ENCODE data around the gene TREM1.

Gene TREM1

GRCh38 chr6:41272591-41273240 is 13.8 kb downstream of the TREM1 start:
- Histone ChIP-seq H3K36me3 (ENCODE audit: insufficient read depth, low read depth, low read length) (no peaks in the 10 kb centered on the region), H3K9ac (ENCODE audit: low read depth, low read length) (no peak overlapping the region), H3K4me1 (ENCODE audit: insufficient read depth, low read length) (no peaks in the 10 kb centered on the region), H3K4me3 (ENCODE audit: low read length) (no peak overlapping the region), H3K27ac (ENCODE audit: low read length) (no peak overlapping the region), H3K9me3 (ENCODE audit: insufficient read depth, low read depth, low read length) (no peaks in the 10 kb centered on the region), H3K27me3 (ENCODE audit: insufficient read depth, low read length) (peaks cover 3% of the 10 kb centered on the region; the same call in 1 of the 2 replicates)

- H3K4me3 ChIP-seq (ENCODE audit: low read length), result no peak overlapping the region
- H3K9ac ChIP-seq (ENCODE audit: low read depth, low read length), result no peak overlapping the region
- H3K4me1 ChIP-seq (ENCODE audit: insufficient read depth, low read length), result no peaks in the 10 kb centered on the region
- H3K36me3 ChIP-seq (ENCODE audit: insufficient read depth, low read depth, low read length), result no peaks in the 10 kb centered on the region
- no peaks in the 10 kb centered on the region for H3K9me3 ChIP-seq (ENCODE audit: insufficient read depth, low read depth, low read length)
- H3K27me3 ChIP-seq (ENCODE audit: insufficient read depth, low read length), result peaks cover 3% of the 10 kb centered on the region; the same call in 1 of the 2 replicates
- H3K27ac ChIP-seq (ENCODE audit: low read length), result no peak overlapping the region
Measured at GRCh38 chr6:41271901-41272395, 14.5 kb downstream of the TREM1 start.

GRCh38 chr6:41269716-41270115 is 16.8 kb downstream of the TREM1 start:
- H3K36me3 ChIP-seq (ENCODE audit: insufficient read depth, low read depth, low read length), result no peaks in the 10 kb centered on the region
- H3K27me3 ChIP-seq (ENCODE audit: insufficient read depth, low read length), result no peaks in the 10 kb centered on the region; the same call in 1 of the 2 replicates
- no peaks in the 10 kb centered on the region for H3K9me3 ChIP-seq (ENCODE audit: insufficient read depth, low read depth, low read length)
- no peak overlapping the region for H3K9ac ChIP-seq (ENCODE audit: low read depth, low read length)
- no peaks in the 10 kb centered on the region for H3K4me1 ChIP-seq (ENCODE audit: insufficient read depth, low read length)
- no peak overlapping the region for H3K4me3 ChIP-seq (ENCODE audit: low read length)
- H3K27ac ChIP-seq (ENCODE audit: low read length), result no peak overlapping the region

- Histone ChIP-seq H3K4me3 (ENCODE audit: low read length) (no peak overlapping the region), H3K36me3 (ENCODE audit: insufficient read depth, low read depth, low read length) (no peaks in the 10 kb centered on the region), H3K9ac (ENCODE audit: low read depth, low read length) (no peak overlapping the region), H3K27ac (ENCODE audit: low read length) (no peak overlapping the region), H3K27me3 (ENCODE audit: insufficient read depth, low read length) (no peaks in the 10 kb centered on the region; the same call in 1 of the 2 replicates), H3K9me3 (ENCODE audit: insufficient read depth, low read depth, low read length) (no peaks in the 10 kb centered on the region), H3K4me1 (ENCODE audit: insufficient read depth, low read length) (no peaks in the 10 kb centered on the region)
Measured at GRCh38 chr6:41269166-41269565, 17.3 kb downstream of the TREM1 start.

GRCh38 chr6:41268478-41268877 is 18.0 kb downstream of the TREM1 start:
- Histone ChIP-seq H3K27ac (ENCODE audit: low read length) (no peak overlapping the region), H3K27me3 (ENCODE audit: insufficient read depth, low read length) (no peaks in the 10 kb centered on the region; the same call in 1 of the 2 replicates), H3K36me3 (ENCODE audit: insufficient read depth, low read depth, low read length) (no peaks in the 10 kb centered on the region), H3K4me3 (ENCODE audit: low read length) (no peak overlapping the region), H3K9me3 (ENCODE audit: insufficient read depth, low read depth, low read length) (peaks cover 4% of the 10 kb centered on the region; the same call in 1 of the 2 replicates), H3K9ac (ENCODE audit: low read depth, low read length) (no peak overlapping the region), H3K4me1 (ENCODE audit: insufficient read depth, low read length) (no peaks in the 10 kb centered on the region)

- Histone ChIP-seq H3K4me1 (ENCODE audit: insufficient read depth, low read length) (no peaks in the 10 kb centered on the region), H3K9ac (ENCODE audit: low read depth, low read length) (no peak overlapping the region), H3K4me3 (ENCODE audit: low read length) (no peak overlapping the region), H3K27ac (ENCODE audit: low read length) (no peak overlapping the region), H3K36me3 (ENCODE audit: insufficient read depth, low read depth, low read length) (no peaks in the 10 kb centered on the region), H3K27me3 (ENCODE audit: insufficient read depth, low read length) (no peaks in the 10 kb centered on the region; the same call in 1 of the 2 replicates), H3K9me3 (ENCODE audit: insufficient read depth, low read depth, low read length) (peaks cover 9% of the 10 kb centered on the region; the same call in 1 of the 2 replicates)
Measured at GRCh38 chr6:41266541-41266940, 19.9 kb downstream of the TREM1 start.

- no peaks in the 10 kb centered on the region for H3K4me1 ChIP-seq (ENCODE audit: insufficient read depth, low read length)
- peaks cover 9% of the 10 kb centered on the region; the same call in 1 of the 2 replicates for H3K9me3 ChIP-seq (ENCODE audit: insufficient read depth, low read depth, low read length)
- H3K27me3 ChIP-seq (ENCODE audit: insufficient read depth, low read length), result no peaks in the 10 kb centered on the region
- no peaks in the 10 kb centered on the region for H3K36me3 ChIP-seq (ENCODE audit: insufficient read depth, low read depth, low read length)
- H3K4me3 ChIP-seq (ENCODE audit: low read length), result no peak overlapping the region
- H3K9ac ChIP-seq (ENCODE audit: low read depth, low read length), result no peak overlapping the region
- no peak overlapping the region for H3K27ac ChIP-seq (ENCODE audit: low read length)
Measured at GRCh38 chr6:41263267-41263666, 23.2 kb downstream of the TREM1 start.

- Histone ChIP-seq H3K27me3 (ENCODE audit: insufficient read depth, low read length) (no peaks in the 10 kb centered on the region), H3K36me3 (ENCODE audit: insufficient read depth, low read depth, low read length) (no peaks in the 10 kb centered on the region), H3K4me3 (ENCODE audit: low read length) (no peak overlapping the region), H3K4me1 (ENCODE audit: insufficient read depth, low read length) (no peaks in the 10 kb centered on the region), H3K9ac (ENCODE audit: low read depth, low read length) (no peak overlapping the region), H3K27ac (ENCODE audit: low read length) (no peak overlapping the region), H3K9me3 (ENCODE audit: insufficient read depth, low read depth, low read length) (peaks cover 9% of the 10 kb centered on the region; the same call in 1 of the 2 replicates)
Measured at GRCh38 chr6:41262401-41262800, 24.1 kb downstream of the TREM1 start.

GRCh38 chr6:41258196-41258493 is 28.3 kb downstream of the TREM1 start:
- H3K9ac ChIP-seq (ENCODE audit: low read depth, low read length), result no peak overlapping the region
- no peaks in the 10 kb centered on the region for H3K27me3 ChIP-seq (ENCODE audit: insufficient read depth, low read length)
- H3K4me1 ChIP-seq (ENCODE audit: insufficient read depth, low read length), result no peaks in the 10 kb centered on the region
- peaks cover 2% of the 10 kb centered on the region; the same call in 1 of the 2 replicates for H3K9me3 ChIP-seq (ENCODE audit: insufficient read depth, low read depth, low read length)
- no peak overlapping the region for H3K27ac ChIP-seq (ENCODE audit: low read length)
- no peak overlapping the region for H3K4me3 ChIP-seq (ENCODE audit: low read length)
- H3K36me3 ChIP-seq (ENCODE audit: insufficient read depth, low read depth, low read length), result no peaks in the 10 kb centered on the region

- no peak overlapping the region for H3K27ac ChIP-seq (ENCODE audit: low read length)
- H3K36me3 ChIP-seq (ENCODE audit: insufficient read depth, low read depth, low read length), result no peaks in the 10 kb centered on the region
- no peaks in the 10 kb centered on the region; the same call in 1 of the 2 replicates for H3K9me3 ChIP-seq (ENCODE audit: insufficient read depth, low read depth, low read length)
- no peaks in the 10 kb centered on the region for H3K27me3 ChIP-seq (ENCODE audit: insufficient read depth, low read length)
- H3K4me1 ChIP-seq (ENCODE audit: insufficient read depth, low read length), result no peaks in the 10 kb centered on the region
- no peak overlapping the region for H3K4me3 ChIP-seq (ENCODE audit: low read length)
- H3K9ac ChIP-seq (ENCODE audit: low read depth, low read length), result no peak overlapping the region
Measured at GRCh38 chr6:41257369-41258195, 28.9 kb downstream of the TREM1 start.

- no peaks in the 10 kb centered on the region for H3K36me3 ChIP-seq (ENCODE audit: insufficient read depth, low read depth, low read length)
- no peaks in the 10 kb centered on the region; the same call in 1 of the 2 replicates for H3K9me3 ChIP-seq (ENCODE audit: insufficient read depth, low read depth, low read length)
- H3K27me3 ChIP-seq (ENCODE audit: insufficient read depth, low read length), result 0 out of 2 replicates have a peak, but pooled peaks cover 5% of the 10 kb centered on the region
- H3K4me3 ChIP-seq (ENCODE audit: low read length), result no peak overlapping the region
- no peaks in the 10 kb centered on the region for H3K4me1 ChIP-seq (ENCODE audit: insufficient read depth, low read length)
- no peak overlapping the region for H3K9ac ChIP-seq (ENCODE audit: low read depth, low read length)
- no peak overlapping the region for H3K27ac ChIP-seq (ENCODE audit: low read length)
Measured at GRCh38 chr6:41256383-41256782, 30.1 kb downstream of the TREM1 start.
